ENCODE results near the gene CFD.

CFD gene

GRCh38 chr19:850221-850978 lies 9.1 kb upstream of the CFD start:
- H3K27me3 ChIP-seq (ENCODE audit: insufficient read depth, poor library complexity, severe bottlenecking): no peaks in the 10 kb centered on the region
- peak; percentile 83 to 95 for DNase-seq (ENCODE audit: low read depth in 1 of 2, low spot score in 1 of 2)
- peak overlapping the region; percentile 77 for H3K27ac ChIP-seq (replicated peaks)
- TF ChIP-seq CTCF (IDR thresholded peaks at IDR 0.05; ENCODE audit: insufficient read depth, low read length) (no peak), REST (IDR thresholded peaks at IDR 0.05; ENCODE audit: insufficient replicate concordance, low read depth) (no peak), SPI1 (IDR thresholded peaks at IDR 0.05; ENCODE audit: borderline replicate concordance, low read depth) (peak; percentile 34; the same call in 1 of the 2 replicates), POLR2AphosphoS5 (IDR thresholded peaks at IDR 0.05; ENCODE audit: low read depth) (peak; percentile 76; the same call in 1 of the 2 replicates)
- peak overlapping the region; percentile 35 for H3K4me3 ChIP-seq (replicated peaks; ENCODE audit: insufficient read depth, low read length)

DNA sequence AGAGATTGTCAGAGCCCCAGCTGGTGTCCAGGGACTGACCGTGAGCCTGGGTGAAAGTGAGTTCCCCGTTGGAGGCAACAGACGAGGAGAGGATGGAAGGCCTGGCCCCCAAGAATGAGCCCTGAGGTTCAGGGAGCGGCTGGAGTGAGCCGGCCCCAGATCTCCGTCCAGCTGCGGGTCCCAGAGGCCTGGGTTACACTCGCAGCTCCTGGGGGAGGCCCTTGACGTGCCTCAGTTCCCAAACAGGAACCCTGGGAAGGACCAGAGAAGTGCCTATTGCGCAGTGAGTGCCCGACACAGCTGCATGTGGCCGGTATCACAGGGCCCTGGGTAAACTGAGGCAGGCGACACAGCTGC lies 8.5 kb upstream of the CFD start:
- Histone ChIP-seq H3K27me3 (ENCODE audit: insufficient read depth, poor library complexity, severe bottlenecking) (no peaks in the 10 kb centered on the region), H3K27ac (replicated peaks) (peak overlapping the region; percentile 77), H3K4me3 (replicated peaks; ENCODE audit: insufficient read depth, low read length) (peak overlapping the region; percentile 35)
- TF ChIP-seq SPI1 (IDR thresholded peaks at IDR 0.05; ENCODE audit: borderline replicate concordance, low read depth): no peak
- no peak for TF ChIP-seq GABPA (IDR thresholded peaks at IDR 0.05; ENCODE audit: low read depth)
- no peak for TF ChIP-seq POLR2AphosphoS5 (IDR thresholded peaks at IDR 0.05; ENCODE audit: low read depth)
- no peak for TF ChIP-seq CTCF (IDR thresholded peaks at IDR 0.05; ENCODE audit: insufficient read depth, low read length)
- no peak for TF ChIP-seq REST (IDR thresholded peaks at IDR 0.05; ENCODE audit: insufficient replicate concordance, low read depth)
- no peak for DNase-seq (ENCODE audit: low read depth in 1 of 2, low spot score in 1 of 2)

DNA sequence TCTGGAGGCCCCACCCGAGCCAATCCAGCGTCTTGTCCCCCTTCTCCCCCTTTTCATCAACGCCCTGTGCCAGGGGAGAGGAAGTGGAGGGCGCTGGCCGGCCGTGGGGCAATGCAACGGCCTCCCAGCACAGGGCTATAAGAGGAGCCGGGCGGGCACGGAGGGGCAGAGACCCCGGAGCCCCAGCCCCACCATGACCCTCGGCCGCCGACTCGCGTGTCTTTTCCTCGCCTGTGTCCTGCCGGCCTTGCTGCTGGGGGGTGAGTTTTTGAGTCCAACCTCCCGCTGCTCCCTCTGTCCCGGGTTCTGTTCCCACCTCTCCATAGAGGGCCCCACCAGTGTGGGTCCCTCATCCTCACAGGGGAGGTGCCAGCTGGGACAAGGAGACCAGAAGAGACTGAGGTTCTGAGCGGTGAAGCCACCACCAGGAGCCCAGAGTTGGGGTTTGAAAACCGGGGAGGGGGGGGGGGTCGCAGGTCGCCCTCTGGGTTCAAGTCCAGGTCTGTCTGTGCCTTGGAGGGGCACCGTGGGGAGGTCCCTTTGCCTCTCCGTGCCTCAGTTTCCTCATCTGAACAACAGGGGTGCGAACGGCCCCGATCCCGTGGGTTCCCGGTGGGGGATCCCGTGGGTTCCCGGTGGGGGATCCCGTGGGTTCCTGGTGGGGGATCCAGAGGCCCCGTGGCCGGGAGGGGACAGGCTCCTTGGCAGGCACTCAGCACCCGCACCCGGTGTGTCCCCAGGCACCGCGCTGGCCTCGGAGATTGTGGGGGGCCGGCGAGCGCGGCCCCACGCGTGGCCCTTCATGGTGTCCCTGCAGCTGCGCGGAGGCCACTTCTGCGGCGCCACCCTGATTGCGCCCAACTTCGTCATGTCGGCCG lies 7.1 kb upstream of the CFD start, which contains the start of gene ELANE:
Gene ELANE (plus strand): TSS at position 168 of the 878 bp plus-strand sequence. CDS start 26 bp downstream, at position 194.
- peak; percentile 70 to 72 for DNase-seq (ENCODE audit: low read depth in 1 of 2, low spot score in 1 of 2)
- H3K27ac ChIP-seq (replicated peaks): peak within 1 kb of the TSS; percentile 89
- TF ChIP-seq CTCF (IDR thresholded peaks at IDR 0.05; ENCODE audit: insufficient read depth, low read length) (no peak), GABPA (IDR thresholded peaks at IDR 0.05; ENCODE audit: low read depth) (no peak), REST (IDR thresholded peaks at IDR 0.05; ENCODE audit: insufficient replicate concordance, low read depth) (peak; percentile 26), SPI1 (IDR thresholded peaks at IDR 0.05; ENCODE audit: borderline replicate concordance, low read depth) (peak; percentile 93), POLR2AphosphoS5 (IDR thresholded peaks at IDR 0.05; ENCODE audit: low read depth) (peak; percentile 77)
- no peaks in the 10 kb centered on the region for H3K27me3 ChIP-seq (ENCODE audit: insufficient read depth, poor library complexity, severe bottlenecking)
- H3K4me3 ChIP-seq (replicated peaks; ENCODE audit: insufficient read depth, low read length): peak within 1 kb of the TSS; percentile 70
